Measurements from ENCODE around the gene GLIPR1L2.
"Not testable (repeated sequence)": the region's sequence is repeated elsewhere in the genome, so short reads cannot be mapped to it uniquely, and the experiment has no call there.

The GLIPR1L2 gene

GRCh38 chr12:75390899-75391538, at the start of gene GLIPR1L2:
TSS of gene GLIPR1L2 (plus strand) at chr12:75391089. CDS start at chr12:75391117, 28 bp downstream.
- Histone ChIP-seq H3K9ac (ENCODE audit: low read depth in 1 of 2, low read length in 2 of 2) (peak within 1 kb of the TSS; percentile 93), H3K4me1 (ENCODE audit: control insufficient read depth in 1 of 2, insufficient read depth in 2 of 2, low read length in 2 of 2) (peaks cover 12 to 14% of the 10 kb centered on the region in 2 donors), H3K36me3 (ENCODE audit: control insufficient read depth in 1 of 2, insufficient read depth in 2 of 2, low read length in 2 of 2) (no peaks in the 10 kb centered on the region), H3K27ac (ENCODE audit: low read depth, low read length) (peak within 1 kb of the TSS; percentile 87), H3K9me3 (ENCODE audit: control insufficient read depth in 1 of 2, low read length in 2 of 2) (no peaks in the 10 kb centered on the region), H3K4me3 (ENCODE audit: low read depth in 1 of 2, low read length in 2 of 2) (peak within 1 kb of the TSS; percentile 87 to 94), H3K27me3 (ENCODE audit: control insufficient read depth in 1 of 2, insufficient read depth in 2 of 2, low read length in 2 of 2) (no peaks in the 10 kb centered on the region)

- Histone ChIP-seq H3K4me1 (ENCODE audit: control insufficient read depth in 1 of 2, insufficient read depth in 2 of 2, low read length in 2 of 2) (no peaks in the 10 kb centered on the region), H3K9me3 (ENCODE audit: control insufficient read depth in 1 of 2, low read length in 2 of 2) (no peaks in the 10 kb centered on the region), H3K36me3 (ENCODE audit: control insufficient read depth in 1 of 2, insufficient read depth in 2 of 2, low read length in 2 of 2) (no peaks in the 10 kb centered on the region)
Measured at GRCh38 chr12:75341873-75342272, 49.0 kb upstream of the GLIPR1L2 start.

GRCh38 chr12:75345531-75345930, 45.4 kb upstream of the GLIPR1L2 start:
- Histone ChIP-seq H3K36me3 (ENCODE audit: control insufficient read depth in 1 of 2, insufficient read depth in 2 of 2, low read length in 2 of 2) (no peaks in the 10 kb centered on the region), H3K4me3 (ENCODE audit: low read depth in 1 of 2, low read length in 2 of 2) (no peak overlapping the region), H3K4me1 (ENCODE audit: control insufficient read depth in 1 of 2, insufficient read depth in 2 of 2, low read length in 2 of 2) (no peaks in the 10 kb centered on the region), H3K27me3 (ENCODE audit: control insufficient read depth in 1 of 2, insufficient read depth in 2 of 2, low read length in 2 of 2) (no peaks in the 10 kb centered on the region), H3K9ac (ENCODE audit: low read depth in 1 of 2, low read length in 2 of 2) (no peak overlapping the region), H3K9me3 (ENCODE audit: control insufficient read depth in 1 of 2, low read length in 2 of 2) (no peaks in the 10 kb centered on the region), H3K27ac (ENCODE audit: low read depth, low read length) (no peak overlapping the region)

More at GRCh38 chr12:75341873-75342272, 49.0 kb upstream of the GLIPR1L2 start:
- Histone ChIP-seq H3K27me3 (ENCODE audit: control insufficient read depth in 1 of 2, insufficient read depth in 2 of 2, low read length in 2 of 2) (no peaks in the 10 kb centered on the region), H3K4me3 (ENCODE audit: low read depth in 1 of 2, low read length in 2 of 2) (no peak overlapping the region), H3K27ac (ENCODE audit: low read depth, low read length) (no peak overlapping the region), H3K9ac (ENCODE audit: low read depth in 1 of 2, low read length in 2 of 2) (no peak overlapping the region)

GRCh38 chr12:75346215-75346614, 44.7 kb upstream of the GLIPR1L2 start:
- H3K9me3 ChIP-seq (ENCODE audit: control insufficient read depth in 1 of 2, low read length in 2 of 2); H3K27me3 ChIP-seq (ENCODE audit: control insufficient read depth in 1 of 2, insufficient read depth in 2 of 2, low read length in 2 of 2); H3K9ac ChIP-seq (ENCODE audit: low read depth in 1 of 2, low read length in 2 of 2); H3K4me1 ChIP-seq (ENCODE audit: control insufficient read depth in 1 of 2, insufficient read depth in 2 of 2, low read length in 2 of 2); H3K4me3 ChIP-seq (ENCODE audit: low read depth in 1 of 2, low read length in 2 of 2); H3K27ac ChIP-seq (ENCODE audit: low read depth, low read length); H3K36me3 ChIP-seq (ENCODE audit: control insufficient read depth in 1 of 2, insufficient read depth in 2 of 2, low read length in 2 of 2): not testable (repeated sequence)

GRCh38 chr12:75349946-75350345, 40.9 kb upstream of the GLIPR1L2 start:
- Histone ChIP-seq H3K27me3 (ENCODE audit: control insufficient read depth in 1 of 2, insufficient read depth in 2 of 2, low read length in 2 of 2) (no peaks in the 10 kb centered on the region), H3K4me1 (ENCODE audit: control insufficient read depth in 1 of 2, insufficient read depth in 2 of 2, low read length in 2 of 2) (no peaks in the 10 kb centered on the region), H3K4me3 (ENCODE audit: low read depth in 1 of 2, low read length in 2 of 2) (no peak overlapping the region), H3K36me3 (ENCODE audit: control insufficient read depth in 1 of 2, insufficient read depth in 2 of 2, low read length in 2 of 2) (no peaks in the 10 kb centered on the region), H3K27ac (ENCODE audit: low read depth, low read length) (no peak overlapping the region), H3K9ac (ENCODE audit: low read depth in 1 of 2, low read length in 2 of 2) (no peak overlapping the region), H3K9me3 (ENCODE audit: control insufficient read depth in 1 of 2, low read length in 2 of 2) (no peaks in the 10 kb centered on the region)

- no peaks in the 10 kb centered on the region for H3K4me1 ChIP-seq (ENCODE audit: control insufficient read depth in 1 of 2, insufficient read depth in 2 of 2, low read length in 2 of 2)
- no peaks in the 10 kb centered on the region for H3K36me3 ChIP-seq (ENCODE audit: control insufficient read depth in 1 of 2, insufficient read depth in 2 of 2, low read length in 2 of 2)
- no peaks in the 10 kb centered on the region for H3K9me3 ChIP-seq (ENCODE audit: control insufficient read depth in 1 of 2, low read length in 2 of 2)
- H3K27ac ChIP-seq (ENCODE audit: low read depth, low read length) = no peak overlapping the region
- no peaks in the 10 kb centered on the region for H3K27me3 ChIP-seq (ENCODE audit: control insufficient read depth in 1 of 2, insufficient read depth in 2 of 2, low read length in 2 of 2)
- no peak overlapping the region for H3K4me3 ChIP-seq (ENCODE audit: low read depth in 1 of 2, low read length in 2 of 2)
- no peak overlapping the region for H3K9ac ChIP-seq (ENCODE audit: low read depth in 1 of 2, low read length in 2 of 2)
Measured at GRCh38 chr12:75350413-75350812, 40.5 kb upstream of the GLIPR1L2 start.

GRCh38 chr12:75354011-75354410, 36.9 kb upstream of the GLIPR1L2 start:
- Histone ChIP-seq H3K9ac (ENCODE audit: low read depth in 1 of 2, low read length in 2 of 2) (no peak overlapping the region), H3K4me3 (ENCODE audit: low read depth in 1 of 2, low read length in 2 of 2) (no peak overlapping the region), H3K4me1 (ENCODE audit: control insufficient read depth in 1 of 2, insufficient read depth in 2 of 2, low read length in 2 of 2) (no peaks in the 10 kb centered on the region), H3K27ac (ENCODE audit: low read depth, low read length) (no peak overlapping the region), H3K27me3 (ENCODE audit: control insufficient read depth in 1 of 2, insufficient read depth in 2 of 2, low read length in 2 of 2) (no peaks in the 10 kb centered on the region), H3K36me3 (ENCODE audit: control insufficient read depth in 1 of 2, insufficient read depth in 2 of 2, low read length in 2 of 2) (no peaks in the 10 kb centered on the region), H3K9me3 (ENCODE audit: control insufficient read depth in 1 of 2, low read length in 2 of 2) (no peaks in the 10 kb centered on the region)

- Histone ChIP-seq H3K4me3 (ENCODE audit: low read depth in 1 of 2, low read length in 2 of 2) (no peak overlapping the region), H3K4me1 (ENCODE audit: control insufficient read depth in 1 of 2, insufficient read depth in 2 of 2, low read length in 2 of 2) (no peaks in the 10 kb centered on the region), H3K27me3 (ENCODE audit: control insufficient read depth in 1 of 2, insufficient read depth in 2 of 2, low read length in 2 of 2) (no peaks in the 10 kb centered on the region), H3K27ac (ENCODE audit: low read depth, low read length) (no peak overlapping the region), H3K36me3 (ENCODE audit: control insufficient read depth in 1 of 2, insufficient read depth in 2 of 2, low read length in 2 of 2) (no peaks in the 10 kb centered on the region), H3K9ac (ENCODE audit: low read depth in 1 of 2, low read length in 2 of 2) (no peak overlapping the region), H3K9me3 (ENCODE audit: control insufficient read depth in 1 of 2, low read length in 2 of 2) (no peaks in the 10 kb centered on the region)
Measured at GRCh38 chr12:75360920-75361319, 30.0 kb upstream of the GLIPR1L2 start.

- Histone ChIP-seq H3K9ac (ENCODE audit: low read depth in 1 of 2, low read length in 2 of 2) (no peak overlapping the region), H3K9me3 (ENCODE audit: control insufficient read depth in 1 of 2, low read length in 2 of 2) (no peaks in the 10 kb centered on the region), H3K36me3 (ENCODE audit: control insufficient read depth in 1 of 2, insufficient read depth in 2 of 2, low read length in 2 of 2) (no peaks in the 10 kb centered on the region), H3K4me3 (ENCODE audit: low read depth in 1 of 2, low read length in 2 of 2) (no peak overlapping the region), H3K27me3 (ENCODE audit: control insufficient read depth in 1 of 2, insufficient read depth in 2 of 2, low read length in 2 of 2) (no peaks in the 10 kb centered on the region), H3K4me1 (ENCODE audit: control insufficient read depth in 1 of 2, insufficient read depth in 2 of 2, low read length in 2 of 2) (no peaks in the 10 kb centered on the region), H3K27ac (ENCODE audit: low read depth, low read length) (no peak overlapping the region)
Measured at GRCh38 chr12:75361408-75361807, 29.5 kb upstream of the GLIPR1L2 start.

GRCh38 chr12:75364919-75365318, 26.0 kb upstream of the GLIPR1L2 start:
- Histone ChIP-seq H3K9me3 (ENCODE audit: control insufficient read depth in 1 of 2, low read length in 2 of 2) (no peaks in the 10 kb centered on the region), H3K4me3 (ENCODE audit: low read depth in 1 of 2, low read length in 2 of 2) (no peak overlapping the region), H3K27ac (ENCODE audit: low read depth, low read length) (no peak overlapping the region)

More at GRCh38 chr12:75364919-75365318, 26.0 kb upstream of the GLIPR1L2 start:
- H3K9ac ChIP-seq (ENCODE audit: low read depth in 1 of 2, low read length in 2 of 2) = no peak overlapping the region
- no peaks in the 10 kb centered on the region for H3K36me3 ChIP-seq (ENCODE audit: control insufficient read depth in 1 of 2, insufficient read depth in 2 of 2, low read length in 2 of 2)
- no peaks in the 10 kb centered on the region for H3K27me3 ChIP-seq (ENCODE audit: control insufficient read depth in 1 of 2, insufficient read depth in 2 of 2, low read length in 2 of 2)
- no peaks in the 10 kb centered on the region for H3K4me1 ChIP-seq (ENCODE audit: control insufficient read depth in 1 of 2, insufficient read depth in 2 of 2, low read length in 2 of 2)

All from duodenal mucosa (tissue), 2 donors.